ENCODE data around the gene ZNF618. TPM values are rescaled to one million over a fixed set of nuclear protein-coding genes. Genes with fewer than 3 reads are reported as not detected.

Gene ZNF618
- polyA plus RNA-seq, 3 donors: 0.53 to 1.9 (median 0.78) TPM

DNA sequence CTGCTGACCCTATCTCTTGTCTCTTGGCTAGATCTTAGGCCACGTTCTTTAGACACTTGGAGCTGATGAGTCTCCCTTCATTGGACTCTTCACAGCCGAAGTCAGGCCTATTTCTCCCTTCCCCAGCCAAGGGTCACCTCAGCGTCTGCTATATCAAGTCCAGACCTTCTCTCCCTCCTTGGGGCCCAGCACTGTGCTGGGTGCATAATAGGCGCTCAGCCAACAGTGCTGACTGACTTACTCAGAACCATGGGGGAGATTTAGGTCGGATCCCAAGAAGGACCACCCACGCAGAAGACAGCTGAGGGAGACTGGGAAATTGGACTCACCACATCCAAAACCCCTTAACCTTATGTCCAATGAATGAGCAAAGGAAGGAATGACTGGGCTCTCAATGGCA is 207.6 kb downstream of the ZNF618 start:
- TF ChIP-seq, protein P1, sequence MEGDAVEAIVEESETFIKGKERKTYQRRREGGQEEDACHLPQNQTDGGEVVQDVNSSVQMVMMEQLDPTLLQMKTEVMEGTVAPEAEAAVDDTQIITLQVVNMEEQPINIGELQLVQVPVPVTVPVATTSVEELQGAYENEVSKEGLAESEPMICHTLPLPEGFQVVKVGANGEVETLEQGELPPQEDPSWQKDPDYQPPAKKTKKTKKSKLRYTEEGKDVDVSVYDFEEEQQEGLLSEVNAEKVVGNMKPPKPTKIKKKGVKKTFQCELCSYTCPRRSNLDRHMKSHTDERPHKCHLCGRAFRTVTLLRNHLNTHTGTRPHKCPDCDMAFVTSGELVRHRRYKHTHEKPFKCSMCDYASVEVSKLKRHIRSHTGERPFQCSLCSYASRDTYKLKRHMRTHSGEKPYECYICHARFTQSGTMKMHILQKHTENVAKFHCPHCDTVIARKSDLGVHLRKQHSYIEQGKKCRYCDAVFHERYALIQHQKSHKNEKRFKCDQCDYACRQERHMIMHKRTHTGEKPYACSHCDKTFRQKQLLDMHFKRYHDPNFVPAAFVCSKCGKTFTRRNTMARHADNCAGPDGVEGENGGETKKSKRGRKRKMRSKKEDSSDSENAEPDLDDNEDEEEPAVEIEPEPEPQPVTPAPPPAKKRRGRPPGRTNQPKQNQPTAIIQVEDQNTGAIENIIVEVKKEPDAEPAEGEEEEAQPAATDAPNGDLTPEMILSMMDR (IDR thresholded peaks at IDR 0.05): no peak
- H3K9ac ChIP-seq (ENCODE audit: insufficient read depth, low read length, poor library complexity, severe bottlenecking): no peak overlapping the region
- no peaks in the 10 kb centered on the region for H3K79me2 ChIP-seq (ENCODE audit: insufficient read depth, low read length)
- 96% methylated on average over 3 of the region's 6 CpGs for WGBS (ENCODE audit: insufficient coverage)
- no peak overlapping the region for H3K4me2 ChIP-seq (replicated peaks; ENCODE audit: extremely low read depth, low read length, poor library complexity, severe bottlenecking)
- H3K36me3 ChIP-seq (replicated peaks in 1 of 2; ENCODE audit: control insufficient read depth in 1 of 2, insufficient read depth in 2 of 2, low read length in 2 of 2): no peaks in the 10 kb centered on the region
- Mint-ChIP-seq H3K4me3 (no peak overlapping the region), H3K36me3 (no peaks in the 10 kb centered on the region), H3K27ac (no peak overlapping the region), H3K27me3 (ENCODE audit: low read depth in 3 of 3) (peaks cover 0 to 4% (median 3%) of the 10 kb centered on the region in 3 donors), H3K4me1 (peaks cover 2% of the 10 kb centered on the region), H3K9me3 (peaks cover 0 to 7% (median 0%) of the 10 kb centered on the region in 7 donors)
- H2AFZ ChIP-seq (ENCODE audit: insufficient read depth, low read depth, low read length, poor library complexity, severe bottlenecking): no peak overlapping the region
- no peaks in the 10 kb centered on the region for H3K9me3 ChIP-seq (replicated peaks in 1 of 2; ENCODE audit: control insufficient read depth in 1 of 2, insufficient read depth in 1 of 2, low read length in 2 of 2)
- DNase-seq: no peak
- H3K27me3 ChIP-seq (ENCODE audit: control insufficient read depth in 2 of 2, insufficient read depth in 2 of 2, low read length in 2 of 2): no peaks in the 10 kb centered on the region
- intact Hi-C loops (cut with micrococcal nuclease): no loop called here
- H3K4me3 ChIP-seq (replicated peaks in 1 of 3; ENCODE audit: low read depth in 2 of 3, low read length in 3 of 3): no peak overlapping the region
- no peak overlapping the region for H3K27ac ChIP-seq (ENCODE audit: low read depth in 1 of 2, low read length in 2 of 2)
- H3K4me1 ChIP-seq (ENCODE audit: control insufficient read depth in 1 of 2, insufficient read depth in 2 of 2, low read length in 2 of 2): no peaks in the 10 kb centered on the region
- no peaks in the 10 kb centered on the region for H4K20me1 ChIP-seq (ENCODE audit: insufficient read depth, low read length)

DNA sequence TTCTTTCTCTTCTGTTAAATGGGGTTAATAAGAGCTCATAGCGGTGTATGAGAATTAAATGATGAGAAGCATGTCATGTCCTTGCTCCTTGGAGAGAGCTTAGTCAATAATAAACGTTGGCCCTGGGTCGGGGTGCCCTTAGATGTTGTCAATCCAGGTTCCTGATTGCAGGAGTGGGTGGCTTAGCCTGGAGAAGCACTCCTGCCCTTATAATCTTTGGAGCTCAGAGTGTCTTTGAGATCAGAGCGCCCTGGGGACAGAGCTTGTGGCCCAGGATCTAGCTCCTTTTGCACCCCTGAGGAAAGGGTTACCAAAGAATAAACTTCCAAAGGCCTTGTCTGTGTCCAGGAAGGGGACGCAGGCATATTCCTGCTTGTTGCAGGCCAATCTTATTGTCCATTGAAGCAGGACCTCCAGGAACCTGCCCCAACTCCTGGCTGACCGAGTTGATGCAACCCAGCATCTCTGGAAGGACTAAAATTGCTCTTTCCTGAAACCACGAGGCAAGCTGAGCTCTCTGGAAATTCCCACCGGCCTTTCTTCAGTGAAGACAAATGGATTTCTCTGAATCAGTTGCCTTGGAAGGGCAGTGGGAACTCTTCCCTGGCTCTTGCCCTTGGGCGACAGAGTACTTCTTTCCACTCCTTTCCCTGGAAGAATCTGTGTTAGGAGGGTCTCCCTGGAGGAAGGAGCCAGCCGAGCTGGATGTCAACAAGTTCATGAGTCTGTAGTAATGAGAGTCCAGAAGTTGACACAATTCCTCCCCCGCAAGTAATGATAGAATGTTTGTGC is 208.4 kb downstream of the ZNF618 start:
- Mint-ChIP-seq H3K4me1 (peaks cover 2% of the 10 kb centered on the region), H3K27me3 (ENCODE audit: low read depth in 3 of 3) (peaks cover 0 to 4% (median 3%) of the 10 kb centered on the region in 3 donors), H3K27ac (no peak overlapping the region), H3K36me3 (no peaks in the 10 kb centered on the region), H3K9me3 (peaks cover 0 to 7% (median 0%) of the 10 kb centered on the region in 7 donors), H3K4me3 (no peak overlapping the region)
- H3K9me3 ChIP-seq (replicated peaks in 1 of 2; ENCODE audit: control insufficient read depth in 1 of 2, insufficient read depth in 1 of 2, low read length in 2 of 2): no peaks in the 10 kb centered on the region
- intact Hi-C loops (cut with micrococcal nuclease): no loop called here
- no peak overlapping the region for H3K27ac ChIP-seq (ENCODE audit: low read depth in 1 of 2, low read length in 2 of 2)
- H3K9ac ChIP-seq (ENCODE audit: insufficient read depth, low read length, poor library complexity, severe bottlenecking): no peak overlapping the region
- no peaks in the 10 kb centered on the region for H4K20me1 ChIP-seq (ENCODE audit: insufficient read depth, low read length)
- no peak overlapping the region for H3K4me2 ChIP-seq (replicated peaks; ENCODE audit: extremely low read depth, low read length, poor library complexity, severe bottlenecking)
- no peak overlapping the region for H3K4me3 ChIP-seq (replicated peaks in 1 of 3; ENCODE audit: low read depth in 2 of 3, low read length in 3 of 3)
- no peaks in the 10 kb centered on the region for H3K36me3 ChIP-seq (replicated peaks in 1 of 2; ENCODE audit: control insufficient read depth in 1 of 2, insufficient read depth in 2 of 2, low read length in 2 of 2)
- H3K79me2 ChIP-seq (ENCODE audit: insufficient read depth, low read length): no peaks in the 10 kb centered on the region
- no peak for DNase-seq
- no peak overlapping the region for H2AFZ ChIP-seq (ENCODE audit: insufficient read depth, low read depth, low read length, poor library complexity, severe bottlenecking)
- 87% methylated on average over 6 of the region's 11 CpGs for WGBS (ENCODE audit: insufficient coverage)
- H3K4me1 ChIP-seq (ENCODE audit: control insufficient read depth in 1 of 2, insufficient read depth in 2 of 2, low read length in 2 of 2): no peaks in the 10 kb centered on the region
- H3K27me3 ChIP-seq (ENCODE audit: control insufficient read depth in 2 of 2, insufficient read depth in 2 of 2, low read length in 2 of 2): no peaks in the 10 kb centered on the region
- TF ChIP-seq, protein P1 (IDR thresholded peaks at IDR 0.05): no peak

All from CD14-positive monocyte (primary cell).